Astrocyte (in vitro differentiated cells and primary cell): Measurements from ENCODE around the gene SLC66A1.
"Not testable (repeated sequence)": the region's sequence is repeated elsewhere in the genome, so short reads cannot be mapped to it uniquely, and the experiment has no call there.

ENCODE experiments used
- EZH2 ChIP-seq: IDR thresholded peaks from 2 replicates; pipeline ENCODE4 v1.6.1; 2012; ENCODE audit warnings: mild to moderate bottlenecking, low read length, inconsistent platforms; ENCODE audit not compliant: insufficient read depth
- TF ChIP-seq, protein P1 (sequence below): IDR thresholded peaks from 2 replicates; pipeline ENCODE4 v1.5.1; 2011; ENCODE audit warnings: low read depth, mild to moderate bottlenecking, inconsistent platforms, low read length, moderate library complexity; ENCODE audit not compliant: insufficient read depth

DNA sequence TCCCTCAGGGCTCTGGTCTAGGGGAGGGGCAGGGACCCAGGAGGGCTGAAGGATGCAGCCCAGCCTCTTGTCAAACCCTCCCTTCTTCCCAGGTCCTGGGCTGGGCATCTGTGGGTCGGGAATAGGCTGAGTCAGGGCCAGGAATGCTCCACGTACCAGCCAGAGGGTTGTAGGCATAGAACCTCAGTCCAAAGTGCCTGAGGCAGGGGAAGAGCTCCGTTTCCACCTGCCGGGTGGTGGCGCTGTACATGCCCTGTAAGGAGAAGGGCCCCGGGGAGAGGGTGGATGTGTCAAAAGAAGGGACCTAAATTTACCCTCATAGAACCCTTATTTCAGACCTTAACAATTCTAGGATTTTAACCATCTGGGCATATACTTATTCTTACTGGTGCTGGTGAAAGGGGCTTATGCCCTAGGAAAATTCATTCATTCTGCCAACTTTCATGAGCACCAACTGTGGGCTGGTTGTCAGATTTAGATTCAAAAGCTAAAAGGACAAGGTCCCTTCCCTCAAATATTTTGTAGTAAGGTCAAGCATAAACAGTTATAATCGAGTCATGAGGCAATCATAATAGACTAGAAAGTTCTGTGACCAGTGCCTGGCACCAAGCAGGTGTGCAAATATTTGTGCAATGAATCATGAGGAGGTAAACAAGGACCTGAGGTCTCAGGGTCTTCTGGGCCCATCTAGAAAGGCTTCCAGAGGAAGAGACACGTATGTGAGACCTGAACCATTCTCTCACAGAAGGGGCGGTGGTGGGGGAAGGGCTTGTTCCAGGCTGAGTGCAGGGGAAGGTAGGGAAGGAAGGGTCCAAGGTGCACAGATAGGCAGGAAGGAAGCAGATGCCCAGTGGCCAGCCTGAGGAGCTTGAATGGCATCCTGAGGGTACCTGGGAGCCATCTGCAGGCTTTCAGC, 42.4 kb upstream of the SLC66A1 start:
- TF ChIP-seq, protein P1, sequence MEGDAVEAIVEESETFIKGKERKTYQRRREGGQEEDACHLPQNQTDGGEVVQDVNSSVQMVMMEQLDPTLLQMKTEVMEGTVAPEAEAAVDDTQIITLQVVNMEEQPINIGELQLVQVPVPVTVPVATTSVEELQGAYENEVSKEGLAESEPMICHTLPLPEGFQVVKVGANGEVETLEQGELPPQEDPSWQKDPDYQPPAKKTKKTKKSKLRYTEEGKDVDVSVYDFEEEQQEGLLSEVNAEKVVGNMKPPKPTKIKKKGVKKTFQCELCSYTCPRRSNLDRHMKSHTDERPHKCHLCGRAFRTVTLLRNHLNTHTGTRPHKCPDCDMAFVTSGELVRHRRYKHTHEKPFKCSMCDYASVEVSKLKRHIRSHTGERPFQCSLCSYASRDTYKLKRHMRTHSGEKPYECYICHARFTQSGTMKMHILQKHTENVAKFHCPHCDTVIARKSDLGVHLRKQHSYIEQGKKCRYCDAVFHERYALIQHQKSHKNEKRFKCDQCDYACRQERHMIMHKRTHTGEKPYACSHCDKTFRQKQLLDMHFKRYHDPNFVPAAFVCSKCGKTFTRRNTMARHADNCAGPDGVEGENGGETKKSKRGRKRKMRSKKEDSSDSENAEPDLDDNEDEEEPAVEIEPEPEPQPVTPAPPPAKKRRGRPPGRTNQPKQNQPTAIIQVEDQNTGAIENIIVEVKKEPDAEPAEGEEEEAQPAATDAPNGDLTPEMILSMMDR = not testable (repeated sequence)
- not testable (repeated sequence) for TF ChIP-seq EZH2
